Esophagus muscularis mucosa (tissue), 4 donors: Measurements from ENCODE around the gene COLEC12.

ENCODE experiments used
- EP300 ChIP-seq: sonication (generic); formaldehyde crosslinking; IDR thresholded peaks from one replicate; pipeline ENCODE4 v1.6.1; 2017; ENCODE audit warnings: antibody characterized with exemption
- POLR2A ChIP-seq: fragments of 450-650 bp; IDR thresholded peaks from one replicate; pipeline ENCODE4 v1.6.1; 2017; ENCODE audit warnings: antibody characterized with exemption, moderate library complexity, mild to moderate bottlenecking, low read depth
- POLR2AphosphoS5 ChIP-seq, 2 donors: sonication (generic); formaldehyde crosslinking; IDR thresholded peaks; one replicate each; pipeline ENCODE4 v1.6.1; 2017; ENCODE audit warnings: antibody characterized with exemption in 2 of 2
- TF ChIP-seq, protein P1 (sequence below), 3 experiments: fragments of 200-600 bp in 2 of 3; fragments of 450-650 bp in 1 of 3; sonication (generic) in 2 of 3; IDR thresholded peaks; one replicate each; pipeline ENCODE4 v1.5.1; 2017 to 2019; ENCODE audit warnings: antibody characterized with exemption in 3 of 3, mild to moderate bottlenecking in 2 of 3, moderate library complexity in 1 of 3

DNA sequence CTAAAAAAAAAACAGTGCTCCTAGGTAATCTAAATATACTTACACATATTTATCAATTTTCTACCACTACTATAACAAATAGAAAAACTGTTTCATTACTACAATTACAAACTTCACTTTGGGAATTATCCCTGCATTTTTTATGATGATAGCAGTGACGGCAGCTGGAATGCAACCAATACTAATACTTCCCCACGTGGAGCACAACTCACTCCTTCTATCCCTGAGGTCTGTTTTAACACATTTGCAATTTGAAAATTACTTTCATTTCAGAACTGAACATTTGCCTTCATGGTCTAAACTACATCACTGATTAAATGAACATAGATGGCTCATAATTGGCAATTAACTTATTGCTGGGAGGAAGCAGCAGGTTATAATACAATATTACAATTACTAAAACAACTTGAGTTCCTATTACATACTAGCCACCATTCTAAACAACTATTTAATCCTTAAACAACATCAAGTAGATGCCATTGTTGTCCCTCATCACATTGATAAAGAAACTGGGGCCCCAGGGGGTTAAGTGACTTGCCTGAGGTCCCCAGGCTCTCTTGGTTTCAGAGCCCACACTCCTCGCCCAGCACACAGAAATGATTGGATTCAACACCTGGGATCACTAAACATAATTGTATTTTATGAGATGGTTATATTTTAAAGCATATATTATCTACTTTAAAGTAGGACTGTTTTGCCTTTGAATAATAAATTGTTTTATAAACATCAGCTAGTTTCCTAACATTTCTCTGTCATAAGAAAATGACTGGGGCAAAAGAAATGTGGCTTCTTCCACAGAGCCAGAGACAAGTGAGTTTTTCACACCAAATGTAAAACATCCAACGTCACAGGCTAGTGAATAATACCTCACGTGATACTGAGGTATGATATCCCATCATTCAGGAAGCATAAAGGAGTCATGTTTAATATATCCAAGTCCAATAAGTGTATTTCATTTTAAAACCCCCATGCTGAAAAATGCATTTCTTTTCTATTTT, 6.2 kb downstream of the COLEC12 start:
- TF ChIP-seq, protein P1, sequence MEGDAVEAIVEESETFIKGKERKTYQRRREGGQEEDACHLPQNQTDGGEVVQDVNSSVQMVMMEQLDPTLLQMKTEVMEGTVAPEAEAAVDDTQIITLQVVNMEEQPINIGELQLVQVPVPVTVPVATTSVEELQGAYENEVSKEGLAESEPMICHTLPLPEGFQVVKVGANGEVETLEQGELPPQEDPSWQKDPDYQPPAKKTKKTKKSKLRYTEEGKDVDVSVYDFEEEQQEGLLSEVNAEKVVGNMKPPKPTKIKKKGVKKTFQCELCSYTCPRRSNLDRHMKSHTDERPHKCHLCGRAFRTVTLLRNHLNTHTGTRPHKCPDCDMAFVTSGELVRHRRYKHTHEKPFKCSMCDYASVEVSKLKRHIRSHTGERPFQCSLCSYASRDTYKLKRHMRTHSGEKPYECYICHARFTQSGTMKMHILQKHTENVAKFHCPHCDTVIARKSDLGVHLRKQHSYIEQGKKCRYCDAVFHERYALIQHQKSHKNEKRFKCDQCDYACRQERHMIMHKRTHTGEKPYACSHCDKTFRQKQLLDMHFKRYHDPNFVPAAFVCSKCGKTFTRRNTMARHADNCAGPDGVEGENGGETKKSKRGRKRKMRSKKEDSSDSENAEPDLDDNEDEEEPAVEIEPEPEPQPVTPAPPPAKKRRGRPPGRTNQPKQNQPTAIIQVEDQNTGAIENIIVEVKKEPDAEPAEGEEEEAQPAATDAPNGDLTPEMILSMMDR (IDR thresholded peaks at IDR 0.05), result no peak
- no peak for TF ChIP-seq POLR2A
- no peak for TF ChIP-seq EP300
- no peak for TF ChIP-seq POLR2AphosphoS5 (IDR thresholded peaks at IDR 0.05)
